Urinary bladder (tissue), 4 donors: ENCODE data around the gene SCD5. TPM values are rescaled to one million over a fixed set of nuclear protein-coding genes. Genes with fewer than 3 reads are reported as not detected.

Experiments
- DNase-seq: peaks from one replicate; pipeline ENCODE4 v3.0.0-alpha.2; 2015; ENCODE audit errors: extremely low spot score
- H3K27ac ChIP-seq: one replicate; pipeline ENCODE4 v1.5.1; 2013; ENCODE audit warnings: low read depth, mild to moderate bottlenecking, moderate library complexity
- H3K36me3 ChIP-seq: one replicate; pipeline ENCODE4 v1.6.1; 2013; ENCODE audit warnings: mild to moderate bottlenecking, moderate library complexity; ENCODE audit not compliant: insufficient read depth
- H3K4me1 ChIP-seq: one replicate; pipeline ENCODE4 v1.6.1; 2013; ENCODE audit warnings: mild to moderate bottlenecking, moderate library complexity; ENCODE audit not compliant: insufficient read depth
- H3K4me3 ChIP-seq: one replicate; pipeline ENCODE4 v1.5.1; 2013; ENCODE audit warnings: low read depth, low read length
- WGBS: extraction: QIAGEN DNeasy Blood & Tissue Kit; methylation state at CpG from one replicate; pipeline ENCODE4 v1.1.7; 2013; 5-methylcytosine and 5-hydroxymethylcytosine counted together
- polyA plus RNA-seq: library from polyadenylated mRNA; stranded (reverse); fragments of 200-250 nt; gene quantifications from one replicate; pipeline ENCODE4 v1.2.3, GENCODE V29; 2013
- total RNA-seq: library from RNA; depleted of rRNA; stranded (reverse); fragments of >200 nt; gene quantifications from one replicate; pipeline ENCODE4 v1.2.3, GENCODE V29; 2014
- donor health status: healthy with polysubstance abuse.
- donor health status: healthy.

Gene SCD5
- total and polyA plus RNA-seq, 2 donors = 23.3 to 26.0 TPM

GRCh38 chr4:82666970-82667665 is 131.5 kb downstream of the SCD5 start:
- Histone ChIP-seq H3K36me3 (no peaks in the 10 kb centered on the region), H3K4me3 (no peak overlapping the region), H3K4me1 (no peaks in the 10 kb centered on the region), H3K27ac (no peak overlapping the region)
- no peak for DNase-seq
- WGBS = 97% methylated on average over 5 of the region's 5 CpGs

DNA sequence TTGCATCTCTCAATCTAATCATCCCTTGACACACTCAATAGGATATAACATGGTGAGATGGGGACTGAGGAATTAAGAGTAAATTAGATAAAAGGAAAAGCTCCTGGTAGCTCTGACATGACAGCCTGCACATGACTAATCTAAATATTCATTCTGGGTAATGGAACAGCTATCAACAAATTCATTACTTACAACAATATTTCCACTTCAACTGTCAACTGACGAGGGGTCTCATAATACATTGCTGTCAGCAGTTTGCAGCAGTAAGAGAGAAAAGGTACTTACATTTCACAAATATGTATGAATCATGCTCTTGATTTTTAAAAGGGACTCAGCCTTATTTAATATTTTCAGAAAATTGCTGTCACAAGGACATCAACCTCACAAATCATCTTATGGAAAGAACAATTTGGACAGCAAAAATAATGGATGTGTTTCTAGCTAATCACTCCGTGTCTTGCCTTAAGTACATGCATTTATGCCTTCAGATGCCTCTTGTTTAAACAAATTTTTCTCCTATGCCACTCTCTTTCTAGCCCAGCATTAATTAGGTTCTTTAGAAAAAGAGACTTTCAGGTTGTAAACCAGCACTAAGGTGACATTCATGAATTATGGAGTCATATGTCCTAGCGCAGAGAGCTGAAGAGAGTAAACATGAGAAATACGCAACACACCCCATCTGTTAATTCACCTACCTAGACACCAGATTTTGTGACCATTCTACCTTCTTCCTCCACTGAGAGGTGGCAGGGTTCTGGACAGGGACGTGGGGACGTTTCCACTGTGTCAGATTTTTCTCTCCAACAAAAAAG is 137.2 kb downstream of the SCD5 start:
- 89% methylated on average over 6 of the region's 6 CpGs for WGBS
- Histone ChIP-seq H3K27ac (no peak overlapping the region), H3K4me3 (no peak overlapping the region), H3K36me3 (no peaks in the 10 kb centered on the region), H3K4me1 (no peaks in the 10 kb centered on the region)
- DNase-seq = no peak

DNA sequence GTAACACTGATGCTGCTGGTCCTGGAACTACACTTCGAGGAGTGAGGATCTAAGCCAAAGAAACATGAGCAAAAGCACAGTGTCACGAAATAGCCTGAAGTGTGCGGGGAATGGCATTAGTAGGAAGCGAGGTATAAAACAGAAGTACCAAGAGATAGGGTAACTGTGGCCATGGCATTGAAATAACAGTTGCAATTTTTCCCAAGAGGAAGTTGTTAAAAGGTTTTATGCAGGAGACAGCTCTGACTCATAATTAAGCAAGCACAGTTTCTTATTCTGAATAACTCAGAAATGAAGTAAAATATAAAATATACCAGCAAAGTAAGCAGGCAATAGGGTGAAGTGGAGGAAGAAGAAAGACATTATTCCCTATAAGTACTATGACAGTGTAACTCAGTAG is 146.5 kb downstream of the SCD5 start:
- Histone ChIP-seq H3K36me3 (no peaks in the 10 kb centered on the region), H3K4me1 (no peaks in the 10 kb centered on the region), H3K4me3 (no peak overlapping the region), H3K27ac (no peak overlapping the region)
- WGBS = 65% methylated on average over 4 of the region's 4 CpGs
- no peak for DNase-seq

- Histone ChIP-seq H3K4me3 (no peak overlapping the region), H3K4me1 (no peaks in the 10 kb centered on the region), H3K36me3 (no peaks in the 10 kb centered on the region), H3K27ac (no peak overlapping the region)
- no peak for DNase-seq
Measured at GRCh38 chr4:82650868-82651267, 147.7 kb downstream of the SCD5 start.

- Histone ChIP-seq H3K4me3 (no peak overlapping the region), H3K27ac (no peak overlapping the region)
- 78% methylated on average over 3 of the region's 3 CpGs for WGBS
Measured at GRCh38 chr4:82648356-82648755, 150.2 kb downstream of the SCD5 start.

GRCh38 chr4:82645936-82646565 is 152.5 kb downstream of the SCD5 start:
- 58% methylated on average over 5 of the region's 5 CpGs for WGBS
- no peak for DNase-seq

More at GRCh38 chr4:82648356-82648755, 150.2 kb downstream of the SCD5 start:
- no peak for DNase-seq
- Histone ChIP-seq H3K4me1 (no peaks in the 10 kb centered on the region), H3K36me3 (no peaks in the 10 kb centered on the region)

DNA sequence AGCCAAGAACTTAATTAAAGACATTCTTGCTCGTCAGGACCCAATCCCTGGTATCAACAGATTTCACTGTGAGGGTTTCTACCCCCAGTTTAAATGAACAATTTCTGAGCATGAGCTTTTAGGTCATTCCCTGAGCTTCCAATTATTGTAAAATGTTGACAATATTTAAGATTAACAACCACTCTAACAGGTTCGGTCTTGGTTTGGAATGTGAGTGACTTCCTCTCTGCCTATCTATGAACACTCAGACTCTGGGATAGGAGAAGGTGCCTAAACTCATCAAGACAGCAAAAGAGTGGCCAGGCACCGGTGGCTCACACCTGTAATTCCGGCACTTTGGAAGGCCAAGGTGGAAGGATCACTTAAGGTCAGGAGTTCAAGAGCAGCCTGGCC is 153.9 kb downstream of the SCD5 start:
- WGBS = 75% methylated on average over 4 of the region's 4 CpGs
- no peak for DNase-seq
- H3K4me1 ChIP-seq = no peaks in the 10 kb centered on the region
- H3K27ac ChIP-seq = no peak overlapping the region
- H3K4me3 ChIP-seq = no peak overlapping the region
- H3K36me3 ChIP-seq = no peaks in the 10 kb centered on the region

More at GRCh38 chr4:82645936-82646565, 152.5 kb downstream of the SCD5 start:
- H3K4me1 ChIP-seq = no peaks in the 10 kb centered on the region
- H3K36me3 ChIP-seq = no peaks in the 10 kb centered on the region
- no peak overlapping the region for H3K4me3 ChIP-seq
- H3K27ac ChIP-seq = no peak overlapping the region

- 93% methylated on average over 5 of the region's 5 CpGs for WGBS
- no peak overlapping the region for H3K27ac ChIP-seq
- no peaks in the 10 kb centered on the region for H3K4me1 ChIP-seq
- H3K4me3 ChIP-seq = no peak overlapping the region
- H3K36me3 ChIP-seq = no peaks in the 10 kb centered on the region
- no peak for DNase-seq
Measured at GRCh38 chr4:82643994-82644733, 154.4 kb downstream of the SCD5 start.

DNA sequence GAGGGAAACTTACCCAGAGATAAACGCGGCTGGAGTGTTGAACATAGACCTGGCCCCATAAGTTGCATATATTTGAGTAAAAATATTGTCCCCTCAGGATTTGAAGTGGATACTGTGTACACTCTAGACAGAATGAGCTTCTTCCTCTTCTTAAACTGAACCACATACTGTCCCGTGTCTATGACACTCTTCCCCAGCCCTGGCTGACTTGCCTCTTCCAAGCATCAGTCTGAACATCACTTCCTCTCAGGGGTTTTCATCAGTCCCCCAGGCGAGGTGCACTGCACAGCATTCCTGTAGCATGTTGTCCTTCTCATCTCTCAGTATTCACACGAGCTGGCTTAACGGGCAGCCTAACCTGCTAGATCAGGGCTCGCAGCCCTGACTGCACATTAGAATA is 156.3 kb downstream of the SCD5 start:
- Histone ChIP-seq H3K36me3 (no peaks in the 10 kb centered on the region), H3K27ac (no peak overlapping the region), H3K4me1 (no peaks in the 10 kb centered on the region), H3K4me3 (no peak overlapping the region)
- WGBS = 81% methylated on average over 7 of the region's 7 CpGs
- DNase-seq = no peak

DNA sequence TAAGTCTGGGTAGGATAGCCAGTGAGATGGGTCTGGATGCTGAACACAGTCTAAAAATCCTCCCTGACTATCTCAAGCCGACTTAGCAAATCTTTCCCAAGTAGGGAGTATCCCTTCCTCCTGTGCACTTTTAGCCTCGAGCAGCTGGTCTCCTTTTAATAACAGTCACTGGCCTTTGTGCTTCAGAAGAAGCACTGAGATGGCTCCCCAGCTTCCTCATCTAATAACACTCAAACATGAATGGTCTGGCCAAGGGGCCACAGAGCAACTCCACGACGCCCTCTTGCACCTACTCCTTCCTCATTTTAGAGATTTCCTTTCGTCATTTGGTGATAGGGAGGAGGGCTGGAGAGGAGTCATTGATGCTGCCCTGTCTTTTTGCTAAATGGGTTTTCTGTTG is 158.1 kb downstream of the SCD5 start:
- H3K4me1 ChIP-seq = no peaks in the 10 kb centered on the region
- 54% methylated on average over 5 of the region's 5 CpGs for WGBS
- H3K27ac ChIP-seq = no peak overlapping the region
- DNase-seq = no peak
- no peak overlapping the region for H3K4me3 ChIP-seq
- no peaks in the 10 kb centered on the region for H3K36me3 ChIP-seq

- Histone ChIP-seq H3K36me3 (no peaks in the 10 kb centered on the region), H3K27ac (no peak overlapping the region), H3K4me1 (no peaks in the 10 kb centered on the region), H3K4me3 (no peak overlapping the region)
- no peak for DNase-seq
- WGBS = 60% methylated on average over 8 of the region's 8 CpGs
Measured at GRCh38 chr4:82639971-82640370, 158.6 kb downstream of the SCD5 start.

DNA sequence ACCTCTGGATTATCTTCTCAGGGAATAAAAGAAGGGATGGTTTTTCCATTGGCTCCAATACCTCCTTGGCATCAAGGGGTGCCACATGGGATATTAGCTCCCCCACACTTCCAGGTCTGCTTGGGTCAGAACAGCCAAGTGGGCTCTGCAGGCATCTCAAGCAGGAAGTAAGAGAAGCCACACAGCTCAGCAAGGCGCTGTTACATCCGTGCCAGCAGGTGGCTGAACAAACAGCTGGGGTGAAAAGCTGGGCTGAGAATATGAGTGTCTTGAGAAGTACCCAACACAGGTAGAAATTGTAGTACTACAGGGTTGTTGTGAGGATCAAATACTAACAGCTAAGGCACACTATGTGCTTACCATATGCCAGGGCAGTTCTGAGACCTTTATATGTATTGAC is 160.1 kb downstream of the SCD5 start:
- DNase-seq = no peak
- Histone ChIP-seq H3K4me1 (no peaks in the 10 kb centered on the region), H3K27ac (no peak overlapping the region), H3K4me3 (no peak overlapping the region), H3K36me3 (no peaks in the 10 kb centered on the region)
- WGBS = 84% methylated on average over 2 of the region's 2 CpGs

DNA sequence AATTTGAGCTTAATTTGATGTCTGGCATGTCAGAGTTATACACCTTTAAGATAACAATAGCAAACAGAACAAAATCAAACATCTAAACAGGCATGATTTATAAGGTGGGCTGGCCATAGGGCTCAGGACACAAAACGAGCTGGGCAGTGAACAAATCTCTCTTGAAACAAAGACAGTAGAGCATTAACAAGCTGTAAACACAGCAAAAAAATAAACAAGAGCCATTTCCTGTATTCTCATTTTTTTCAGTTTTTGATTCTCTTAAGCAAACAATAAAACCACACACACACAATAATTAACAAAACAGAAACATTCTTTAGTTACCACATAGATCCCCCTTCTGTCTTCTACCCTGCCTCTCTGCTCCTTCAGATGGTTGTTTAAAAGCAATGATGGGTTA is 168.5 kb downstream of the SCD5 start:
- DNase-seq = no peak
- H3K4me1 ChIP-seq = no peaks in the 10 kb centered on the region
- no peak overlapping the region for H3K4me3 ChIP-seq
- H3K36me3 ChIP-seq = no peaks in the 10 kb centered on the region
- no peak overlapping the region for H3K27ac ChIP-seq
- WGBS = 54% methylated on average over 1 of the region's 1 CpG
